HG03175 (cell line): ENCODE data around the gene SORBS2.
A peak's percentile ranks its signal among the peaks of the same experiment; 100 is the strongest.

Source experiments
- ATAC-seq: cut with Tn5 transposase; IDR thresholded peaks from one replicate; pipeline ENCODE4 v1.9.1; 2021; ENCODE audit warnings: mild to moderate bottlenecking, moderate library complexity; ENCODE audit not compliant: unreplicated experiment

Gene SORBS2

DNA sequence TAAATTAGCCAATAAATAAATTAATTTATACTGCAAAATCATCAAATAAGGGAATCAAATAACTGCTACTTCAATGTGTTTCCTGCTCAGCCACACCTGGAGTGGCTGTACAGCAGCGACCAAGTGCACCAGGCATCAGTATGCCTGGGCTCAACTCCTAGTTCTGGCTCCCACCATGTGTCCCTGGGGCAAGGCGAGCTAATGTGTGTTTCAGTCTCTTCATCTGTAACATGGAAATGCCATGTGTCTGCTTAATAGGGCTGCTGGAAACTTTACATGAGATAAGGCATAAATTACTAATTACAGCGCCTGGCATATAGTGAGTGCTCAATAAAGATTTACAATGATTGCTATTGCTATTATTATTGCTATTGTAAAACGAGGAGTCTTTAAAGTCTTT lies 167.6 kb downstream of the SORBS2 start:
- no peak for ATAC-seq

DNA sequence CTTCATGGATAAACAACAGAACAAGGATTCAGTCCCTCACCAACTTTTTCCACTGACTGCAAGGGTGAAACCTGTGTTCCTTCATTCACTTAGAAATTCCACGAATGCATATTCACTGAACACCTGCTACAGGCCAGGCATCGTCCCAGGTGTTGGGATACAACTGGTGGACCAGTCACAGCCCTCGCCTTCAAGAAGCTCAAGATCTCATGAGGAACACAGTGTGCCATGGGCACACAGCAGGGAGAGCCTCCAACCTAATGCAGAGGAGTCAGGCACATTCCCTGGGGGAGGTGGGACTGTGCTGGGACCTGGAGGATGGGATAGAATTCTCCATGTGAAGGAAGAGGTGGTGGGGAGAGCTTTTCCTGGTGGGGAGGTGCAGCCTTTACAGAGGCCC lies 169.1 kb downstream of the SORBS2 start:
- no peak for ATAC-seq

DNA sequence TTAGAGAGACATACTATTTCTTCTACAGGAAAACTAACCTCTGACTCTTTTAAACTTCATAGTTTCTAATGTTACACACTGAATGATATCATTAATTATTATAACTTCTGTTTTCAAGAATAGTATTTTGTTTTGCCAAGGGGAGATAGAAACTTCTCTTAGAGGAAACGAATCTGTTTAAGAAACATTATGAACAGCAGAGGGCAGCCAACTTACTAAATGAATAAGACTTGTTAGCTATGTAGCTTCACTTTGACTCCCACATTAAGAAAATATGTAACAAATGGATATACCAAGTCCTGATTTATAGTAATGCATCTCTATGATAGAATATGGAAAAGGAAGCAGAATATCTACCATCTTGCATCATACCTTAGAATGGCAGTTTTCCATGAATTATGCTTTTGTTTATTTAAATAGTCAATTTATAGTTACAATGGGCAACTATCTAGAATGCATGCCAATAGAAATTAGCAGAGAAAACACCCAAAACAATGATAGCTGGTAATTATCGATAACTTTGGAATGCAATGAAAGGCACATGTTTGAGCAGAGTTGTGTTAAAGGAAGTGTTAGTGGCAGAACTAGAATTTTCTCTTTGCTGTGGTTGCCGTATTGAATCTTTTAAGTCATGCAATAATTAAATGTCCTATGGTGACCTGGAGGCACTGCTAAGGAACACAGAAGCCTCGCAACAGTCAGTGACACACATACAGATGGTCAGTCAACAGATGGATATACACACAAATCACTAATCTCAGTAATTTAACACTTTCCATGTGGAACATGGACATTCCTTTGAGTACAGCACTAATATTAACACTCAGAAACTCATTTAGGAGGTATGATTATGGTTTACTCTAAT lies 171.0 kb downstream of the SORBS2 start:
- ATAC-seq, result no peak

DNA sequence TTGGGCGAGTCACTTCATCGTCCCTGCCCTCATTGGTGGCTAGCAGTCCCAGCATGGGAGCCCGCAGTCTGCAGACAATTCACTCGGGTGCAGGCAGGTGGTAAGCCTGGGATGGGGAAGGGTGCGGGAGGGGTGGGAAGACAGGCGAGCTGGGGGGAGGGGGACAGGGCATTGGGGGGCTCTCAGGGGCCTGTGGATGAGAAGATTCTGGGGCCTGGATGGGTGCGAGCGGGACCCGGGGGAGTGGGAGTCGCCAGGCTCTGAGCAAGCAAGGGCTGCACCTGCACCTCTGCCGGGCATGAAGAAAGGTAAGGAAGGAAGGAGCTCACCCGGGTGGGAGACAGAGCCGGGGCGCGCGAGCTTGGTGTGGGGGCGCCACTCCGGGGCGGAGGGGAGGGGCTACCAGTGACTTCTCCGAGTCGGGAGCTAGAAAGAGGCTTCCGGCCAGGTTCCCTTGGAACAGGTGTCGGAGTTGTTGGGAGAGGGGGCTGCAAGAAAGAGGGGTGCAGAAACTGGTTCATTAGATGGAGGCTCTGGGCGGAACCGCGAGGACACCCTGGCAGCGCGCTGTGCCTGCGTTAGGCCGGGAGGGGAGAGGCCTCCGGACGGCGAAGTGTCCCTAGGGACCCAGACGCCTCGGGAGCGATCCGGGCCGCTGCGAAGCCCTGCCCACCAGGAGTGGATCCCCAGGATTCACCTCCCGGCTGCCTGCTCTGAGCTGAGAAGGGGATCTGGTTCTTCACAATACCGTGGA lies 173.3 kb downstream of the SORBS2 start:
- ATAC-seq, result no peak

DNA sequence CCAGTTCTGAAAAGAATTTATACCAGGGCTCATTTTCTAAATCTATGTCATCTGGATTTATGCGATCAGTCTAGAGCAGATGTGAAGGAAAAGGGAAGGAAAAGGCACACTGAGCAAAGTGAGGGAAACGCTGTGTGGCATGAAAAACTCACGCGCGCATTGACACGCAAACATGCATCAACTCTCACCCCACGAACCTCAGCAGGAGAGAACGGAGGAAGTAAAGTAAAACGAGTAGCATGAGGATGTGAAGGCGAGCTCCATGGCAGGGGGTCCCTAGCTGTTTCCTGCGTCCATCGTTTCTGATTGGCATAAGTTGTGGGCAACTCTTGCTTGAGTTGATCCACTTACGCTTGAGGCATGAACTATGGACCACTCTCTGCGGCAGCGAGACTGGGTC lies 173.9 kb downstream of the SORBS2 start:
- ATAC-seq, result no peak

DNA sequence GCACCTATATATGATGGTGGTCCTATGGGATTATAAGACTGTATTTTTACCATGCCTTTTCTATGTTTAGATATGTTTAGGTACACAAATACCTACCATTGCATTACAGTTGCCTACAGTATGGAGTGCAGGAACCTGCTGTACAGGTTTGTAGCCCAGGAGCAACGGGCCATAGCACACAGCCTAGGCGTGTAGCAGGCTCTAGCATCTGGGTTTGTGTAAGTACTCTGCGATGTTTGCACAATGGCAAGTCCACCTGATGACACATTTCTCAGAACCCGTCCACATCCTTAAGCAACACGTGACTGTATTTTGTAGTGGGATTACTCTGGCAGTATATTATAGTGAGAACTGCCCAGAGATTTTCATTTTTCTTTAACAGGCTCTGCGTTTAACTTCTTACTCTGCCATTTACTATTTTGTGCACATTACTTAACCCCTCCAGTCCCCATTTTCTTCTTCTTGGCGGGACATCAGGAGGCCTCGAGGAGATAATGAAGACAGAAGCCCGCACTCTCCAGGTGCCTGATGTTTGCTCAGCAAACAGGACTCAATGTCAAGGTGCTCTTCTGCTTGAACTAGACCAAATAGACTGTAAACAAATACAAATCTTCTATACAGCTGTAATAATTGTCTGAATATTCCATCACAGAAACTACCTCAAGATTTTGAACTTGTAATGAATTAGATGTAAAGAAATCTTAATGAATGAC lies 174.7 kb downstream of the SORBS2 start:
- ATAC-seq, result no peak

DNA sequence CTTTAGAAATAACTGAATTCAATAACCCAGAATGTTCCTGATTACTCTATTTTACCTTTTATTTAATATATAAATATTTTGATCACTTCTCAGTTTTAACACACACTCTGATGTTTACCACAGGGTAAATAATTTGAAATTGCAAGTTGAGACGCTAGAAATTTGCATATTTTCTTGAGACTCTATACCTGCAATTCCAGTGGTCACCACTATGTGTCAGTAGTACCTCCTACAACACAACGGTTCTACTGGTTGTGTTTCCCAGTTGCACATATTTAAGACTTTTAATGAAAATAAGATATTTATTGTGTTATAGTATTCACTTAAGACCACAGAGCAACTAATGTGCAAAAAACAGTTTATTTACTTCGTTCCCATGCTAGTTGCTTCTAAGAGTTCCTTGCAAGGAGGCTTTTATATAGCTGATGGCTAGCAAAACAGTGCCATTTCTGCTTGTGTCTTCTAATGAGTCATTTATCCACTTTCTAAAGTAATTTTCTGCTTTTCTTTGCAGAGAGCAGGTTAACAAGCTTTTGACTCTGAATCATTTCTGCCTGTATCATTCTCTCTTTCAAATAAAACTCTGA lies 177.8 kb downstream of the SORBS2 start:
- ATAC-seq, result no peak

DNA sequence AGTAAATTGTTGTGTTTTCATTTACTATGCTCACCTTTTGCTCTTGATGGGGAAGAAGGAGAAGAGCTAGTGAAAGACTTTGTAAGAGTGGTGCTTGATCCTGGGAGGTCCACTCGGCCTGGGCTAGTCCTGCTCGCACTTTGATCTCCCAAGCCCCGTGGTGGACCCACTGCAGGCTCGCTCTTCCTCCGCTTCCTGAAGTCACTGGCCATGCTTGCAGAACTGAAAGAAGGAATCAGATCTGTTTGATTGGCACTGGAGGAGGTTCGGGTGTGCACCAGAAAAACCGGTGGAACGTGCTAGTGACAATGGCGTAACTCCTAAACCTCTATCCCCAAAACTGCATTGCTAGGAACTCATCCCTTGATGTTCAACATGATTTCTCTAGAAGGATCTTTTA lies 185.2 kb downstream of the SORBS2 start:
- ATAC-seq, result no peak

DNA sequence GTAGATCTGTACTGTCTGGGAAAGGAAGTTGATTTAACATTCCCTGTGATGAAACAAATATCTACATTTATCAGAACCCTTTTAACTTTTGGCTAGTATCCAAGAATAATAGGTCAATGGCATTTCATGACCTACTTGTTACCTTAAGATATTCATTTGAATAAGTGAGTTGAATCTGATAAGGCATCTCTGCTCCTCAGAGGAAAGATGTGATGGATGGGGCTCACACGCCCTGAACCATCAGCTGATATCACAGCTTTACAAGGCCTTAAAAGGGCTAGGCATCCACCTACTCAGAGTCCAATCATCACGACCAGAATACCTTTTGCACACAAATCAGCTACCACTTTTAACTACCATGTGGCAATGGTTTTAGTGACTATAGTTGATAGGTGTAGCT lies 186.5 kb downstream of the SORBS2 start:
- ATAC-seq, result no peak

DNA sequence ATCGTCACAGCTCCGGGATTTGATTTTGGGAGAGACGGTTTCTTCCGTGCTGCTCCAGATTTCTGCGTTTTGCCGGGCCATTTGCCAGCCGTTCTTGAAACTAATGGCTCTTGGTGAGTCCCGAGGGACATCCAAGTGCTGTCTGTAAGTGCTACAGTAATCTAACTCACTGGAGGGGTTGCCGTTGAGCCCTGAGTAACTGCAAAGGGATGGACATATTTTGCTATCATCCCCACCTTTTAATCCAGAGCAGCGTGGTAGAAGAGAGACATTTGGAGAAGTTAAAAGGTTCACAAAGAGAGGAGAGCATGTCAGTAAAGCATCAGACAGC lies 187.8 kb downstream of the SORBS2 start:
- no peak for ATAC-seq

DNA sequence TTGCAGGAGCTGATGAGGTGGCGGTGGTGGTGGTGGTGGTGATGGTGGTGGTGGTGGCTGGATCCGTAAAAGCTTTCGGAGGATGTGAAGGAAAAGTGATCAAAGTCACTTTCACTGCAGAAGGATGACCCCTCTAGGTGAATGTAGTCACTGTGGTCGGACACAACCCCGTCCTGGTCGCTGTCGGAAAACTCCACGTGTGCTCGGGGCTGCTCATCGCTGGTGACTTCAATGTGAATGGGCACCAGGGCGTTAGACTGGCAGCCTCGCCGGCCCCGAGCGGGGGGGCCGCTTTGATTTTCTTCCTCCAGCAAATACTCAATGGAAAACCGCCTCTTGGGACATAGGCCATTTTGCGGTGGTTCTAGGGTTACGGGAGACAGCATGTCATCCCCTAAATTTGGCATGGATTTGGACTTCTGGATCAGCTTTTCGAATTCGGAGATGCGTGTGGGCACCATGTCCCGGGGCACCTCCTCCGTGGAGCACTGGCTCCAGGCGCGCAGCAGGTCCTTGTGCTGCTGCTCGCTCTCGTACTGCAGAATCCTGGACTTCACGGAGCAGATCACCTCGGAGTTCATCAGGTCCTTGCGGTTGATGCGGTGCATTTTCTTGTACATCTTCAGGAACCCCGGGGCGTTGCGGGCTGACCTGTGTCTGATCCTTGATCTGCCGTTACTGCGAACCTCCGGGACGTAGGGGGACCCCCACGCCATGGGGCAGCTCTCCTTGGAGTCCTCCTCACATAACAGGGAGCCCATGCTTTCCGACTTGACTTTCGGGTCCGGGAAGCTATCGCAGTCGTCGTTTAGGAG lies 188.3 kb downstream of the SORBS2 start:
- ATAC-seq, result no peak

DNA sequence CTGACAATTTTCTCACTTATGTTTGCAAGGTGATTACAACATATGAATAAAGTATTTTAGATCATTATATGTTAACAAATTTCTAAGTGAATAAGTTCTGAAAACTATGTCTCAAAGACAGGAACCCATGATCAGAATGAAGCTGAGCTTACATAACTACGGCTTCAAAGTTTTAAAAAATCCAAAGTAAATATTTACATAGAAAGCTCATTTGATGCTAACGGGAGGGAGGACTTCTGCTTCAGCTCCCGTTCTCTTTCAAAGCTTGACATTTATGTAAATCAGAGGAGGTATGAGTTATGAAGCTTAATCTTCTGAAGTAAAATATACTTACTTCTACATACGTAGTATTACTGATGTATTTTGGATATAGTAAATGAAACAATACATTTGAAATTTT lies 203.8 kb downstream of the SORBS2 start:
- no peak for ATAC-seq

DNA sequence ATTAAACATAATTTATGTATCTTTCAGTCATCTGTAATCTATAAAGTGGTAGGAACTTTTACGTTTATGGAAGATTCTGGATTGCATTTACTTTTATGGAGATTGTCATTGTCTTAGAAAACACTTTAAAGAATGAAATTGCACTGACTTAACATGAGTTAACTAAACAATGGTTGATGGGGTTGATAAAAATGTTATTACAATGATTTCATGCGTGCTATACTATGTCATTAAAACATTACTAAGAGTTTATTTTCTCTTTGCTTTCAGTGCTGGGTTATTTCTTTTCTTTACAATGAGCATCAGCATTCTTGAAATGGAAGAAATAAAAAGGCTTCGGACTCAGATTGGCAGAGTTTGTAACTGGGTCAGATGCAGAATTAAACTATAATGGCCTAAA lies 209.6 kb downstream of the SORBS2 start:
- no peak for ATAC-seq

DNA sequence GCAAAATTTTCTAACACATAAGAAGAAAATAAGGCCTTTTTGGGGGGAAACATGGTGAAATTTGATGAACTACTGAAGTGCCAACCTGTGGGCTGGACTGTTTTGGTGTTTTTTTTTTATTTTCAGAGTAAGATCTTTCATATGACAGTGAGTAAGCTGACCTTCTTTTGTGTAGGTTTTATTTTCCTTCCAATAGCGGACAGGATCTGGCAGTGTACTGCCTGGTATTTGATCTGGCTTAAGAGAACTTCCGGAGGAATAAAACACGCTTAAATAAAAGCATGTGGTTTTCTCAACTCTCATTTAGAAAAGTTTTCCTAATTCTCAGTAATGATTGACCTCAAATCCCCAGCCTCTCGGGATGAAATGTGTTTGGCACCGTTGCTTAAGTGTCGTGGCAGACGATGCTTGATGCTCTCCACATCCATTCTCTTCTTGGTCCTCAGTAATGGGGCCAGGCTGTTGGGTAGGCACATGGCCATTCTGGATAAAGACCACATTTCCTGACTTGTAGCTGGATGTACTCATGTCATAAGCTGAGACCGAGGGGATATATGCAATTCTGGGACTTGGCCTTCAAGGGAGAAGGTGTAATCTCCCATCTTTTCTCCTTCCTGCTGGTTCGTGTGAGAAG lies 211.1 kb downstream of the SORBS2 start:
- no peak for ATAC-seq

DNA sequence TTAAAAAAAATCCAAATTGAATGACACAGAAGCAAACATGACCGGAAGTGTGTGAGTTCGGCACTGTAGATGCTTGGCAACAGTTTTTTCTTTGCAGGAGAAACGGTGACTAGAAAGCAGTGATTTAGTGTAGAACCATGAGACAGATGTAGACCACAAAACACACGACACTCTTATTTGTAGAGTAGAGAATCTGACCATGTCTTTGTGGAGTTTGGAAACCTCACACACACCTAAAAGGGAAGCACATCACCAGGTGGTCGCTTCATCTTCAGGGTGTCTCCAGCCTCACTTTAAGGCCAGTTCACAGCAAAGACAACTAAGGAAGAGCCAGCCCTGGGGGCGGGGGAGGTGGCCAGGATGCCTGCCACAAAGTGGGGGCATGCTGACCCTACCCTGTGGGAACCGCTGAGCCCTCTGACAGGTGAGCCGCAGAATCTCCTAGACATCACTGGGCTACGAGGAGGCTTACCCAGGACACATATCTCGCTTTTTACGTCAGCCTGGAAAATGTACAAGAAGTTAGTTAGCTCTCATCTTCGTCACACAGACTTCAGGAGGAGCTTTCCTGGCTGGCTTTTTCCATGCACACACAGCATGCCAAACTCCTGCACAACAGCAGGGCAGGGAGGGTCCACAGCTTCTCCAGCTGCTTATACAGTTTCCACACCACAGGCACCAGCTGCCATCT lies 212.3 kb downstream of the SORBS2 start:
- no peak for ATAC-seq

DNA sequence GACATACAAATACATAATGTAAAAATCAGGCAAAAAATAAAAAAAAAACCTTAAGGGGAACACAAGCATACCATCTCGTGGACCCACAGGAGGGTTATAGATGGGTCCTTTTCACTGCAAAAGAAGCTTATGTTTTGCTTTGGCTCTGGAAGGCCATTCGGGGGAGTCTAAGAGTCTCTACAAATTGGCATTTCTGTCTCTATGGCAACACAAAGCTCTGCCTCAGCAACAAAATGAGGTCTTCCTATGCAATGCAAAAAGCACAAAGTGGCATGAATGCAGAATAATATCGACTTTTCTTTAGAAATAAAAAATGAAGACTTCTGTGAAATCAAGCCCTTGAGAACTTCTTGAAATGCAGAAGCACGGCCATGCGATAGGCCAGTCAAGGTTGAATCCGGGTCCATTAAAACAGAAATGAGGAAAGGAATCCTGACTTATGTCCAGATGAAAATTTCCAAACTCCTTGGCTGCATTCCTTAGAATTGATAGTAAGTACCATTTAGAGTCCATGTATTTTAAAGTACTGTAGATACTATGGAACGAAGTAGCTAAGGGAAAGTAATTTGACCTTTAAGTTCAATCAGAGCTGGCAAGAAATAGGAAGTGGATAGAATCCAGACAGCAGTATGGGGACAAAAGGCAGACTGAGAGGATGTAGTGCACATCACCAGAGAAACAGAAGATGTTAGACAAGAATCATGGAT lies 213.0 kb downstream of the SORBS2 start:
- no peak for ATAC-seq

DNA sequence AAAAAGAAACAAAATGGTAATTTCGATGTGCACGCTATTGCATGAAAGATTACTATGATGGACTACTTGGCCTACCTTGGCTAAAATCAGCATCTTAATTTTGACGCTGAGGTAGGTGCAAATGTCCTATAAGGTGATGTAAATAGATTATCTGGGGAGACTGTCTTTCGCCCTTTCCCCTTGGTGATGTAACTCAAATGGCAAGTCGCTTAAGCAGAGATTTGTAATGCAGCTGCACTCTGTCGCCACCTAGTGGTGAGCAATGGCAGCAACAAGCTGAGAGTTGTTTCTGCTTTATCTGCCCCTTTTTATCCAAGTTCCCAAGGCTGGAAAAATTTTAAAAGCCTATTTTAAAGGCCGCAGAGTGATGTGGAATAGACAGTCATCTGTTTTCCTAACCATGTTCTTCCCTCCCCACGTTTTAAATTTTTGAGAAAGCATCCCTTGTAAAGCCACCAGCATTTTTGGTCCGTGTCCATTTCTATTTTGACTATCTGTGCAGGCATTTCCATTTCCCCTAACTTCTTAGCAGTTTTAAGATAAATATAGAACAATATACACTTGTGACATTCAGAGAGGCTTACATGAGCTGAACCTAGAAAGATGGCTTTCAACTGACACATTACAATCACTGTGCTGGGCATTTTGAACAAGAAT lies 214.3 kb downstream of the SORBS2 start:
- peak; percentile 79 for ATAC-seq

DNA sequence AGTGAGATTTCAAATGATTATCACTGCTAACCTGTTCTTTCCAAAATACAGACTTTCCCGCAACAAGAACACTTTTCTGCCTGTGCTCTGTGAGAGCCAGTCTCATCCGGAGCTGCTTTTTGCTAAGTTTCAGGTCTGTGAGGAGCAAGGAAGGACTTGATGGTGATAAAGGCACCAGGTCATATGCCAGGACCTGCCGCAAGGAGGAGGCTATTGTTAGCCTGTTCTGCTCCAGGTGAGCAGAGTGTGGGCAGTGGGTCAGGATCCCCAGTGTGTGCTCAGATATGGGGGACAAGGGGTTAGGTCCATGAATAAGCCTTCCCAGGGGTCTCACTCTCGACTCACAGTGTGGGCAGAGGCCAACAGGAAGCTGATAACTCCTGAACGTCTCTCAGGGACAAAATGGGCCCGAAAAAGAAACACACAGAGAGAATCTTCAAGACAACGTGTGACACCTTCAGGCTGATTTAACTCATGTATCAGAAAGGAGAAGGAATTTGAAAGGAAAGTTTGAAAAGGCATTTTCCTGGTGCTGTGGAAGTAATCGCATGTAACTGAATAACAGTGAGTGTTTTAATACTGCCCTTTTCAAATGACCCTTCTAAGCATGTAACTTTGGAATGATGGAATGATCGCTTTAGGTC lies 219.0 kb downstream of the SORBS2 start:
- no peak for ATAC-seq
